HG03439 (cell line): ENCODE measurements around the gene VGLL4.

Source experiments
- ATAC-seq: cut with Tn5 transposase; IDR thresholded peaks from one replicate; pipeline ENCODE4 v1.9.1; 2021; ENCODE audit warnings: mild to moderate bottlenecking, moderate library complexity; ENCODE audit not compliant: unreplicated experiment

The VGLL4 gene

DNA sequence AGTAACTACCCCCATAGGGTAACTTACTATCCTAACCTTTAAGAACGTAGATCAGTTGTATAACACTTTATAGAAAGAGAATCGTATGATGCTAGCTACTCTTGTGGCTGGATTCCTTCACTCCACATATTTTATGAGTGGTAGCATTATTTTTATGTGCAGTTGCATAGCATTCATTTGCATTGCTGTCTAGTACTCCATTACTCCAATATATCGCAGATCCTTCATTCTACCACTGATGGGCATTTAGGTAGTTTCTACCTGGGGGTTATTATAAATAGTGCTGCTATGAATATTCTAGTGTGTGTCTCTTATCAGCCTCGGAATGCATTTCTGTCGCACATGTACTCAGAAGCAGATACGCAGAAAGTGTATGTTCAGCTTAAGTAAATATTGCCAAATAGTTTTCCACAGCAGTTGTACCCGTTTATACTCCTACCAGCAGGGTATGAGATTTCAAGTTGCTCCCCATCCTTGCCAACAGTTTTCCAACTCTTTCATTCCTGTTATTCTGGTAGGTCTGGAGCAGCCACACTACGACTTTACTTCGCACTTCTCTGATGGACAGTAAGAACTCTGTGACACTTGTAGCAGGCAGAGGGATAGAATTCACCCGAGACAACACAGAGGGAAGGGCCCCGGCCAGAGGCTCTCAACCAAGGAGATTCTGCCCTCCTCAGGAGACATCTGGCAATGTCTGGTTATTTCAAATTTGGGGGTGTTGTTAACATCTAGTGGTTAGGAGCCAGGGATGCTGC, 9.8 kb upstream of the VGLL4 start:
- no peak for ATAC-seq

DNA sequence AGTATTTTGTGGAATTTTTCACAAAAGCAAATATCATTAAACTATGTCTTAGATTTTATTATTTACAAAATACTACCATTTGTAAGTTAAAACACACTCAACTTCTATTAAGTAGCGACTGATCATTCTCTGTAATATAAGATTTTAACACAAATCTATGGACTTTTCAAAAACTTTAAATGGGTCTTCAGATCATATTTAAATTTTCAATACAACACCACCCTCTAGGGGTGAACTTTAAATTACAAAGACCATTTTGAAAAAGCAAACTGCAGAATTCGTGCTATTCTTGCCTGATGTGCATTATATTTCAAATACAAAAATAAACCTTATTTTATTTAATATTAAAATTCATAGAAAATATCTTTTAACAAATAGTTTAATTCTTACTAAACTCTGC, 8.2 kb upstream of the VGLL4 start:
- ATAC-seq, result no peak

DNA sequence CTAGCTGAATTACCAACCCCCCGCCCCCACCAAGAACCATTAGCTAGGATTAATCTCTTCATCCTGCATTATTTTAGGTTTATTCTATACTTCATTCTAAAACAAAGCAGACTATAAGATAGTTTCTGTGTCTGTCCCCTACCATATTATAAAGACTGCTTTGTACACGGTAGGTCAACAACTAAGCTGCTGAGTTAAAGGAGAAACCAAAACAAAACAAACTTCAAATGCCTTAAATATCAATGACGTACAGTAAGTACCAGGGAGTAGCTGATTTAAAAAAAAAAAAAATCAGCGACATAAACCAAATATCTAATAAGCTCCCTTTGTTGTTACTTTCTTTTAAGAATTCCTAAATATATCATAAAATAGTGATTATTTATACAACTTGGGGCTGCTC, 7.8 kb upstream of the VGLL4 start:
- no peak for ATAC-seq

DNA sequence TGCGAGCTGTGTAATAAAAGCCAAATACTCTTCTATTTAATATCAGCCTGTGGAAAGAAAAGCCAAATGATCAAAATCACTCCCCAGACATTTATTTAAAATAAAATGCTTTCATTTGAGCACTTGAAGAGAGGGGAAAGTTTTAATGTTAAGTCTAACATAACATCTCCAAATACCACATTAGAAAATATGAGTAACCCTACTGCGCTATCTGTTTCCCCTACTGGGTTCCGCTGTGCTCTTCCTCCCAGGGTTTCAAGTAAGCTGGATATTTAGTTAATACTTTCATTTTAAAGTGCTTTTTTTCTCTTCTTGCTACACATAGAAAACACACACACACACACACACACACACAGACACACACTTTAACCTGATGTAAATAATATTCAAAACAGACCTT, 6.7 kb upstream of the VGLL4 start:
- ATAC-seq, result no peak

DNA sequence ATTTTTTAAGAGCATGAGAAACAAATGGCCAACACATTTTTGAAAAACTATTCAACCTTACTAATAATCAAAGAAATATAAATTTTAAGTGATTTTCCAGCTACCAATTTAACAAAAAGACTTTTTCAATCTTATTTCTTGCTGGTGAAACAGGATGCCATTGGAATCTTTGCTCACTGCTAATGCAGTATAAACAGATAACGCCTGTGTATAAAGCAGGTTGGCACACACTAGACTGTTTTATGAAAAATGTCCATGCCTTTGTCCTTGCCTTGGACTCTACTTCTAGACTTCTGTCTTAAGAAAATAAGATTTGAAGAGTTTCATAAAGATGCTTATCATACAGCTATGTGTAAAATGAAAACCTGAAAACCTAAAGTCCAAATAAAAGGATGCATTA, 5.0 kb upstream of the VGLL4 start:
- no peak for ATAC-seq

DNA sequence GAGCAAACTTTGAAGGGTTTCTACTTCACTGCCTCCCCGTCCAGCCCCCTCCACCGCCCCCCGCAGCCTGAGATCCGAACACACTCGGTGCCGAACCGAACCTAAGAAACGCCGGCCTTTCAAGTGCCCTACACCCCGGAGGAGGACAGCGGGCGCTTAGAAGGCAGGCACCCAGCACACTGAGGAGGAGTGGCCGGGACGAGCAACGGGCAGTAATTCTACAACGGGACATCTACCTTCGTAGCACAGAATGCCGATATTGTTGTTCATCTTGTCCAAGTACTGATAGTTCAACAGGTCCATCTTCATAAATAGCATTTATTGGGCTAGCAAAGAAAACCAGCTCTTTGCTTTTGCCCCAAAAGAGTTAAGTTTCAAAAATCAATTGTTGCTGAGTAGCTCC, 513 bp downstream of the VGLL4 start:
- peak; percentile 12 for ATAC-seq

DNA sequence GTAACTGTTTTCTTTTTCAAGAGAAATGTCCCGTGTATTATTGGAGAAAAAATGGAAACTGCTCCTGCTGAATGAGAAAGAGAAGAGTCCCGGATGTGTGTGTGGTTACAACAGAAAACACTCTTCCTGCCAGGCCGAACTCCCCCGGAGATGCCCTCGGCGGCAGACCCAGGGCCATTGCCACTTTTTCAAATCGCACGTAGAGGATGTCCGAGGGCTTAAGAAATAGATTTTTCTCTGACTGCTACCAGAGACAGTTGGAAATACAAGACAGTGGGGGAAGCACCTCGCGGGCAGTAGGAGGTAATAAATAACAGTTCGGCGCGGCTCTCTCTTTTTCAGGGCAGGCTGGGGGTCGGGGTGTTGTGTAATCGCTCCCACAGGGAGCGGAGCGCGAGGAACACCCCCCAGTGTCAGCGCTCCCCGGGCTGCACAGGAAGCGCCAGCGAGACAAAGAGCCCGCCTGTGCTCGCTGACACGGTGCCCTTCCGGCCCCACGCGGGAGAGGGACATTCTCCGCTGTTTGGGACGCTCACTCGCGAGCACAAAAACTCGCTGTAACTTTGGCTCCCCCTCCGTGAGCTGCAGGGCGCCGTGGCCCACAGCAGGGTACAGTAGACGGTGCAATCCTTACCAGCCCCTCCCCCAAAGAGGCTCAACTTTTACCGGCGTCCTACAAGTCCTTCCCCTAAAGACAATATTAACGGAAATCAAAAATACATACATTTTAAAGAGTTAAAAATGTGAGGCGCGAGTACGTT, 1.1 kb downstream of the VGLL4 start:
- ATAC-seq, result peak; percentile 58

DNA sequence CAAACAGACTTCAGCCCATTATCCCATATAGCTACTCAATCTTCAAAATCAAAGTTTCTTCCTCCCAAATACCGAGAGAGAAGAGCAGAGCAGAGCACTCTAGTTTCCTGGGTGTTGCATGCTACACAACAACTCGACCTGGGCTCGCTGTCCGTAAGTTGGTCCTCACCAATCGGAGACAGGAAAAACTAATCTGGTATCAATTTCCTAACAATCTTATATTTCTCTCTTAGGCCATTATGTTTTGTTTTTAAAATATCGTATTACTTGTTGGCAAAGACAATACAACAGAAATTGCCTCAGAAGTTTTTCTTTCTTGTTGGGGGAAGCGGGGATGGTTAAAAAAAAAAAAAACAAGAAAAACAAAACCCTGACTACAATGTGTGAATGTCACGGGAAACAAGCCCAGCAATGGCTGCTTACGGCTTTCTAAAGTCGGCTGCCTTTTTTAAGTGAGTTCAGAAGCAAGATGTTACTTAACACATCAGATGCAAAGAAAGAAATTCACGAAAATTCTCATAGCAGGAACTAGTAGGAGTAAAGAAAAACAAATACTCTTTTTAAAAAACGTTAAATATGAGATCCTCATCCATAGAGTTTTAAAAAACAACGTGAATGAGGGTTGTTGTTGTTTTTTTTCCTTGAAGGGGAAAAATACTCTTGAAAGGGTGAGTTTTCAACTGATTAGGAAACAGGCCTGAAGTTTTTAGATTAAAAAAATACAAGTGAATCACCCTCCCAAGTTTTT, 1.9 kb downstream of the VGLL4 start:
- ATAC-seq, result no peak

DNA sequence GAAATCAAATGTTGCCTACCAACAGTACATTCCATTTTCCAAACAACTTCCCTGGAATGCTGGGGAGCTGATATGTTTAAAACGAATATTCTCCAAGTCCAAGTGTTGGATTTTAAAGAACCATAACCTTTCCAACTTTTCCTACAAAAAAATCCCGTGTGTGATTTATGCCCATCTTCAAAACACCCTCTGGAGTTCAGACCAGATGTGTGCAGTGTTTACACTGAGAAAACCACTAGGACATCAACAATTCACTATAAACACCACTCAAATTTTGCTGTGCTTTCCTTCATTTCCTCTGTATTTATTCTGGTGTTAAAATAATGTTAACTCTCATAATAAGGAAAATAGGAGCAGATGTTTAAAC, 2.4 kb downstream of the VGLL4 start:
- no peak for ATAC-seq

DNA sequence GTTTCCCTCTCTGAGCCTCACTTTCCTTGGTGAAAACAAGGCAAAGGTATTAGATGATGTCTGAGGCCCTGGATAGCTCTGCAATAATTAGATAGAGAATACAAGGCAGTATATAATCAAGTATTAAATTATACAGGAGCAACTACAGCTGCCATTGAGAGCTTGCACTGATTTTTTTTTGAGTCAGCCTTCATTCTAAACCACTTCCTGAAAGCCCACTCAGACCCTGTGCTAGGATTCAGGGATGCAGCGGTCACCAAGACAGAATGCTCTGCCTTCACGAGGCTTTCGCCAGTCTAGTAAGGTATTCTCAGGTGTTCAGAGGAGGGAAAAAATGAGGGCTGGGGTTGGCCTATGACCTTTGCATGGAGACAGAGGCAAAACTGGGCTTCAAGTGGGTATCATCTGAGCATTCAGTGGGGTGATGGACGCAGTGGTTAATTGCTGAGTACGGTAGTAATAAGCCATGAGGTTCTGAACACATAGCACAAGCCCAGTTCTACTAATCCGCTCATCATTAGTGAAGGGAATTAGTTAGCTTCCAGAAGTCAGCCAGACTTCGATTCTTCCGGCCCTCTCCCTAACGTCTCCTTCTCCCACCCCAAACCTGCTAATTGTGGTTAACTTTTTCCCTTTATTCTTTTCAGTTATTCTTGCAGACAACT, 3.6 kb downstream of the VGLL4 start:
- no peak for ATAC-seq

DNA sequence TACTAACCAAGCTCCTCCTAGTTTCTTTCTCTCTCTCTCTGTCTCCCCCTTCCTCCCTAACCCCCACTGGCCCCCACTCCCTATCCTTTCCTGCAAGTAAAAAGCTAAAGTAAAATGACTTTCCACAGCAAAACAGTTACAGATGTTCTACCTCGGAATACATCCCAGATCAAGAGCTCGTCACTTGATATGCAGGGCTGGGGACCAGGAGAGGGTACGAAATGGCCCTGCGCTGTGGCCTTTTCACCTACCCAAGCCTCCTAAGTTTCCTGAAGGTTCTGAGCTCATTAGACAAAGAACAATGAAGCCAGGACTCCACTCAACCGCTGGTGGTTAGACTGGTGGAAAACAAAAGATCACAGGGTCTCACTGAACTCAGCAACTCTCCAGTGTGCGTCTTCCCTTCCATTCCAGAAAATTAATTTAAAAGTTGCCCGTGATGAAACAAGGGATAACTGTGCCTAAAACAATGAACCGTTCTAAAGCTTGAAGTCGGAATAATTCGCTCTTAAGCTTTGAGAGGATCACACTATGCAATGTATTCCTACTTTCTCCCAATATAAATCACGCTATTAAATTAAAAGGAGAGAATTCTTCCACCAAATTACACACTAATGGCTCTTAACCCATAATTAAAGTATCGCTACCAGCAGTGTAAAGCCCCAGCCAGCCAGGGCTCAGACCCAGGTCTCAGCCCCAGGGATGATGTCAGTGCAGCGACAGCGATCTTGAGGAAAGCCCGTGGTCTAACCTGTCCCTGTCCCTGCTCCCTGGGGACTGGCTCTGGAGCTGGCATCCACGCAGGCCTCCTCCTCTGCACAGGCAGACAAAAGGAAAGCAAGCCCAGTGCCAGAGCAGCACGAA, 5.0 kb downstream of the VGLL4 start:
- ATAC-seq, result no peak

DNA sequence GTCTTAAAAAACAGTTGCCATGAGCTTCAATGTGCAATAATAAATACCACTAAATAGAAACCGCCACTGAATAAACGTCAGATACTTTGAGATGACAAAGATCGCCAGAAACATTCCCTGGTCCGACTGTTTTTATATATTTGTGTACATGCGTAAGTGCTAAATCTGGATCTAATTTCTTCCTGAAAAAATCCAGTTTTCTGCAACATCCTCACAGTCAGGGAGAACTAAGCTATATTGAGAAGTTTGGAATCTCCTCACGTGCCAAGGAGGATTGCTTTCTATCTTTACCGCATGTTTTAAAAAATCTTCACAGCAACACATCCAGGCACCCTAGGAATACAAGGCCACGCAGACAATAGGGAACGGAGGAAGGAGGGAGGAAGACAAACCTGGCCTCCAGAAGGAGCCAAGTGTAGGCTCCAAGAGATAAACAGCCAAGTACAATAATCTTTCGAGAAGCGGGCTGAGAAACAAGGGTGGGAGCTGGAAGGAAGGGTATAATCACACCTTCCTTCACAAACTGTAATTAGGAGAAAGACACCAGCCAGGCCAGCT, 5.7 kb downstream of the VGLL4 start:
- ATAC-seq, result no peak

DNA sequence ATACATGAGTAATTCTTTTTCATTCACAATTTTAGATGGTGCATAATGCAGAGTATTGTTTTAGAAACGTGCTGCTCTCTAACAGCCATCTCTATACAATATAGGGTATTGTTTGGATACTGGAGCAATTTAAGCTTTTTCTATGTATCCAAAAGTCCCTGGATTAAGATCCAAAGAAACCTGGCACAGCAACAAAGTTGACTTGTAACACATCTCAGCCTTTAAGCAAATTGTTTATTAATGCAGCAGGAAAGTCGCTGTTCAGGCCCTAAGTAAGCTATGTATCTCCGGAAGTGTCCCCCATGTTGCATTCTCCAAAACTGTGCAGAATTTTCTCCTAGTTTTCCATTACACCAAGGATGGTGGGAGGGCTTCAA, 7.3 kb downstream of the VGLL4 start:
- no peak for ATAC-seq

DNA sequence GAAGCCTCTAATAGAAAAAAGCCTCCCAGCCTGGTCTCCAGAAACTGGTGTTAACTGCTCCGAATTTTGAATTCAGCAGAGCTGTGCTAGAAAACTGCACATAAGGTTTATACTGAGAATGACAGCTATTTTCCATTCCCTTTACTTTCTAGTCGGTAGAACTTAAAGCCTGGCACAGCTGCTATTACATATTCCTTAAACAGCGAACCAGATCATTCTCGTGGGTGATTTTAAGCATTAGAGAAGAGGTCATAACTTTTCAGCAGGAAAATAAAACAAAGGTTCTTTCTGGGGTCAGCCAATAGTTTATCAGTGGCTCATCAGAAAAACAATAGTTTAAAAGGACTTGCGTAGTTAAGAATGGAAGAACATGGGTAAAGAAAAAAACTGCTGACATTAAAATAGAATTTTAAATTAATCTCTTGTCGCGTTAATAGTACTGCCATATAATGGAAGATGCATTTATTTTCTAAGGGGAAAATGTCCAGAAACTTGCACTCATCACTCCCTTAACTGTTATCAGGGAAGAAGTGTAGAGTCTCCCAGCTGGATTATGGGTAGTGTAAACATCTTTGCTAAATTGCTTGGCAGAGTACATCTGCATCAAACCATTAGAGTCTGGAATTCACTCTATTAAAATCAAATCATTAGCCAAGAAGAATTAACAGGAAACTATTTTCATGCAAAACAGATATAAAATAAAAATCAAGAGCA, 7.9 kb downstream of the VGLL4 start:
- no peak for ATAC-seq

DNA sequence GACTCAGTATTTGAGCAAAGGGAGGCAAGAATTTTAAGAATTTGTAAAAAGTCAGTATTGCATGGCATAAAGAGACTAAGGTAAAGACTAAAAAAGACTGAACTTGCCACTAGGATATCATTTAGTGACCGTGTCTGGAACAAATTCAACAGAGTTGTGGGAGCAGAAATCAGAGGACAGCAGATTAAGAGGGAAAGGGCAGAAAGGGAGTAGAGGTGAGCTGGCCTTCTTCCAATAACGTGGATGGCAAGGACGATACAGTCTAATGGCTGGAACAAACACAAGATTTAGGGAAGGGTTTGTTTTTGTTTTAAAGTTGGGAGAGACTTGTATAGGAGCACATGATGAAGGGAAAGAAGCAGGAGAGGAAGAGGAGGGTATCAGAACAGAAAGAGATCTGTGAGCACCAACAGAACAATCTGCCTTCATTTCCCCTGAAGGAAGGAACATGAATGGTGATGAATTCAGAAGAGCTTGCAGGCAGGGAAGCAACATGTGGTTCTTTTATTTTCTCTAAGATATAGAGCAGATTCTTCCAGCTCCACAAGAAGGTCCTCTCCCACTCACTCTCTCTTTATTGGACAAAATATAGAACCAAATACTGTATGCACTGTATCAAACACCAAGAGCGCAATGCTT, 8.6 kb downstream of the VGLL4 start:
- no peak for ATAC-seq

DNA sequence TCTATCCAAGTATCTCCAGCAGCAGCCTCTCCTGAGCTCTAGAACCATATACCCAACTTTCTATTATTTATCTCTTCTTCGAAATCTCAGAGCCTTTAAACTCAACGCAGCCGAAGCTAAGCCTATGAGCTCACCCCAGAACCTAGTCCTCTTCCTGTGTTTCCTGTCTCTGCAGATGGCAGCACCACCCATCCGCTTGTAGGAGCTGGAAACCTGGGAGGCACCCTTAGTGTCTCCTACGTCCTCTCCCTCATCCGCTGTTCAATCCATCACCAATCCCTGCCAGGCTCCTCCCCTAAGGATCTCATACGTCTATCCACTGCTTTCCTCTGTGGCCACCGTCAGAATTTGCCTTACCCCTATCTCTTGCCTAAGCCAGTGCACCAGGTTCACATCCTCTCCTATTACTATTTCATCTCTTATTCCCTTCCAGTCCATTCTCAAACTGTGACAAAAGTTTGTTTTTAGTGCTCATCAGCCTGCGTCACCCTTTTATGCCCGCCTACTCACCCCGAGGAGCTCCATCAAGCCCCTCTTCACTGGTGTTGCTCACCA, 9.6 kb downstream of the VGLL4 start:
- ATAC-seq, result no peak

DNA sequence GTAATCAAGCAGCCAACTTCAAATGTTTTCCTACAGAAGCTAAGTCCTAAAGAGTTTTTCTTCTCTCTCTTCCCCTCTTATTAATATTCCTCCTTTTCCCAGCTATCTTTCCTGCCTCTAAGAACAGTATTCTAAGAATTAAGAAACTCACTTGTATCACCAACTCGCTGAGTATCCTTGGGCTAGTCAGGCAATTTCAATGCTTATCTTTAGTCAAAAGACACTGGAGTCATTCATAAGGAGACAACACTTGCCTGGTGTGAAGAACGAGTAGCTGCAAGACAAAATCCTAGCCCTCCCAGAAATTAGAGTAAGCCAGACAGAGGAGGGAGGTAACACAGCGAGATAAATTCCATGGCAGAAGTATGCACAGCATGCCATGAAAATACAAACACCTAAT, 10.7 kb downstream of the VGLL4 start:
- no peak for ATAC-seq

DNA sequence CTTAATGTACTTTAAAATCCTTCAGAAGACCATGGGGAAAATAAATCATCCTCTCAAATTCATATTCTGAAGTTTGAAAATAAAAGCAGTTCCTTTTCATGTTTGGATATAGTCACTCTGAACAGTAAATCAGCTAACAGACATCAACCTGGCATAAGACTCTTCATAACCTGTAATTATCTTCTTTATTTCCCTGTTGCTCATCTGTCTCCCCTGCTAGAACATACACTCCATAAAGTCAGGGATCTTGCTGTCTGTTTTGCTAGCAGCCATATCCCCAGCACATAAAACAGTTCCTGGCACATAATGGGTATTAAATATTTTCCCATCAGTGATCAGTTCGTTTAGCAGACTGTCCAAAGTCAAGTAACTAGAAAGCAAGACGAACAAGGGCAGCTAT, 11.2 kb downstream of the VGLL4 start:
- ATAC-seq, result no peak

DNA sequence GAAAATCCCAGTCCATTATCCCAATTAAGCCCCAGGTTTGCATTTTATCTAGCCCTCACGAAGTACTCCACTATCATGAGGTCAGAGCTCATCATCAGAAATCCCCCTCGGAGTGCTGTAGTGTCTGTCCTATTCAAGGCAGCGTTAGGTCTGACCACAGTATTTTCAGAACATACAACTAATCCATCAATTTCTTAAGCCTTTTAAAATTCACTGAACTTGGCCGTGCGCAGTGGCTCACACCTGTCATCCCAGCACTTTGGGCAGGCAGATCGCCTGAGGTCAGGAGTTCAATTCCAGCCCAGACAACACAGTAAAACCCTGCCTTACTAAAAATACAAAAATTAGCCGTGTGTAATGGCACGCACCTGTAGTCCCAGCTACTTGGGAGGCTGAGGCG, 11.9 kb downstream of the VGLL4 start:
- ATAC-seq, result no peak
